Middle frontal gyrus (tissue), 1 donor: ENCODE measurements around the gene SYPL2.
A peak's percentile ranks its signal among the peaks of the same experiment; 100 is the strongest.
"Not testable (repeated sequence)": the region's sequence is repeated elsewhere in the genome, so short reads cannot be mapped to it uniquely, and the experiment has no call there.

Experiments
- DNase-seq: peaks from one replicate; pipeline ENCODE4 v3.0.0-alpha.2; 2015; ENCODE audit warnings: low spot score; ENCODE audit errors: extremely low spot score

Gene SYPL2

DNA sequence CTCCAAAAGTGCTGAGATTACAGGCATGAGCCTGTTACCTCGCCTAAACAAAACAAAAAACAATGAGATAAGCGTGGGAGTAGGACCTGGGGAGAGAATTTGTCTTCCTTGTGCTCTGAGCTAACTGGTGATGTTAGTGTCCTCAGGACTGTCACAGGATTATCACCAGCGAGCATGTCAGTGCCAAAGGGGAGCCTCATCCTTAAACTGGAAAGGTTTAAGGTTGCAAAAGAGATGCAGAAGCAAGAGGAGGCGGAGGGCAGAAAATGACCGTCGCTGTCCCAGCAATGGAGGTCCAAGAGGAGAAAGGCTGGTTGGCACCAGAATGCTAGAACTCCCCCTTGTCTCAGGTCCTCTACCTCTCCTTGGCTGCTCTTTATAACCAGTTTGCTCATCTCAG is 3.9 kb downstream of the SYPL2 start:
- DNase-seq: no peak

DNA sequence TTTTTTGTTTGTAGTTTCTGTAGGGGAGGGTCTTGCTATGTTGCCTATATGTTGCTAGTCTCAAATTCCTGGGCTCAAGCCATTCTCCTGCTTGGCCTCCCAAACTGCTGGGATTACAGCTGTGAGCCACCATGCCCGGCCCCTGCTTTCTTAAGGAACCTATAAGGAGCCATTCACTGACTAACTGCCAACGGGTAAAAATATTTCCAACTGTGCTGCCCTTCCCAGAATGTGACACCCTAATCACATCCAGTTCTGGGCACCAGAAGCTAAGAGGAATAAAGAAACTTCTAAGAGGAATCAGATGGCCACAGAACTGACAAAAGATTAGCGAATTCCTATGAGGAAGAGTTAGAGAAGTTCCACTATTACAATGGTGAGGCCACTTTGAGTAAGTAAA is 6.4 kb downstream of the SYPL2 start:
- no peak for DNase-seq

DNA sequence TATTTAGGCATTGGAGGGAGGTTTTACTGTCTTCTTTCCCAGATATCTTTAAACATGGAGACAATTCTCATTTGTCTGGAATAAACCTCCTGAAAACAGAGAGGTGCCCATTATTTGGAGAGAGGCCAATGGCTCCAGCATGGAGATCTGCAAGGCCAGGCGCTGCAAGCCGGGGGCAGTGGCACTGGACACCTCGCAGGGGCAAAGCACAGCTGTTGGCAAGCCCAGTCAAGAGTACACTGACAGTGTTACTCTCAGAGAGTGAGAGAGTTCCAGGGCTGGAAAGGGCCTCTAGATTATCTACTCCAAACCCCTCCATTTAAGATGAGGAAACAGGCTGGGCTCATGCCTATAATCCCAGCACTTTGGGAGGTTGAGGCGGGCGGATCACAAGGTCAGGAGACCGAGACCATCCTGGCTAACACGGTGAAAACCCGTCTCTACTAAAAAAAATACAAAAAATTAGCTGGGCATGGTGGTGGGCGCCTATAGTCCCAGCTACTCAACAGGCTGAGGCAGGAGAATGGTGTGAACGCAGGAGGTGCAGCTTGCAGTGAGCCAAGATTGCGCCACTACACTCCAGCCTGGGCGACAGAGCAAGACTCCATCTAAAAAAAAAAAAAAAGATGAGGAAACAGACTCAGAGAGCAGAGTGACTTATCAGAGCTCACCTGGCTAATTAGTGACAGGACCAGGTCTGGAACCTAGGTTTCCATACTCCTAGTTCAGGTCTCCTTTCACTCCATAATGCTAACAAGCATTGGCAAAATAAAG is 7.1 kb downstream of the SYPL2 start:
- not testable (repeated sequence) for DNase-seq

DNA sequence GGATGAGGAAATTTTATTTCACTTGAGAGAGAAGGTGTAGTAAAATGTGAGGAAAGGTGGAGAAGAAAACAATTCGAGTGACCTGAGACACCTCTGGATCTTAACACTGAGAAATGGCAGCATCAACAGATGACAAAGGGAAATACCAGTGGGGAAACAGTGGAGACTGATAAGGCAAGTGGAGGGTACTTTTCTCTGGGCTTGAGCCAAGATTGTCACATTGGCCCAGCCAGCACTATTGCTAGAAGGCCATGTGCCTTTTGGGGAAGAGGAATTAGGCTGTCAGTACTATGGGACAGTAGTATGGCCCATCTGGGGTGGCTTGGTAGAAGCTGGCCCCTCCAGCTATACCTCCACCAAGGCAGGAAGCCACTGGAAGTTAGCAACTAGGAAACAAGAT is 8.4 kb downstream of the SYPL2 start:
- DNase-seq: no peak

DNA sequence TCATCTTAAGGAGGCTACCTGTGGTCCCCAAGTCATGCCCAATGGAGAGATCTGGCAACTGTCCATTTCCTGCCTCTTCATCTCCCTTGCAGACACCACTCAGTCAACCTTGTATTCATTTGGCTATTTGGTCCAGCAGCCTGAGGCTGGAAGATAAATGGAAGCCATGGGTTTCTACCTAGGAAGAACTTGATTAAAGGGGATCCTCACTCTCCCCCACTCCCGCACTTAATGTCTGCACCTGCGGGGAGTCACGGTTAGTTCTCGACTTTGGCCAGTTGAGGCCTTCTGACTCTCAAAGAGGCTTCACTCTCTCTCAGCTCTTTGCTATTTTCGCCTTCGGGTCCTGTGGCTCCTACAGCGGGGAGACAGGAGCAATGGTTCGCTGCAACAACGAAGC is 8.9 kb downstream of the SYPL2 start:
- DNase-seq: no peak

DNA sequence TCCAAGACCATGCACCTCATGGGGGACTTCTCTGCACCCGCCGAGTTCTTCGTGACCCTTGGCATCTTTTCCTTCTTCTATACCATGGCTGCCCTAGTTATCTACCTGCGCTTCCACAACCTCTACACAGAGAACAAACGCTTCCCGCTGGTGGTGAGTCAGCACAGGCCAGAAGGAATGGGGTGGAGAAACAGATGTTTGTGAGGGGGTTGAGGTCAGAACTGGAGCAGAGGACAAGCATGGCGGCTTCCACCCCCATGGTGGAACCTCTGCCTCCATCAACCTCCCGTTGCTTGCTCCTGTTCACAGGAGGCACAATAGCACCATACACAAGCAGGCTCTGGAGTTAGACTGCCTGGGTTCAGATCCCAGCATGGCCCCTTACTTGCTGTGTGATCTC is 10.5 kb downstream of the SYPL2 start:
- no peak for DNase-seq

DNA sequence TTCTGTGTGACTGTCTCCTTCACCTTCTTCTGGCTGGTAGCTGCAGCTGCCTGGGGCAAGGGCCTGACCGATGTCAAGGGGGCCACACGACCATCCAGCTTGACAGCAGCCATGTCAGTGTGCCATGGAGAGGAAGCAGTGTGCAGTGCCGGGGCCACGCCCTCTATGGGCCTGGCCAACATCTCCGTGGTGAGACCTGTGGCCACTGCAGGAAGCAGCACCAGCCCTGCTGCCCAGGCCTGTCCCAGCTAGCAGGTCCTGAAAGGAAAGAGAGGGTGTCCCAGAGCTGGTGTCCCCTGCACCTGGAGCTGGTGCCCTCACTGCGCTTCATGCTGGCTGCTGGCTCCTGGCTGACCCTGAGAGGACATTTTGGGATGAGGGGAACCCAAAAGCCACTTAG is 11.5 kb downstream of the SYPL2 start:
- DNase-seq: no peak

DNA sequence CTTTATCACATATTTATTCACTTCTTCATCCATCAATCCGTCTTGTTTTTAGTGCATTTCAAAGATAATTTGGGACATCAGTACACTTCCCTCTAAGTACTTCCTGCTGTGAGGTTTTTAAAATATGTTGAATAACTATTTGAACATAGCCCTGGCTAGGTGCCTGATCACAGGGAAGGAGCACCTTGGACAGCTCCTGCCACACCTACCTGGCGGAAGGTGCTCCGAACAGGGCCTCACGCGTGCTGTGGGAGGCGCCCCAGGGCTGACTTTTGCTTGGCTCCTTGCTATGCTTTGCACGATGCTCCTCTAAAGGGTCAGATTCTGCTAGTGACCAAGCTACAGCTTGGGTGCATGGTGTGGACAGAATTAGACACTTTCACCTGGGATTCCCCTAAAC is 12.5 kb downstream of the SYPL2 start:
- no peak for DNase-seq

DNA sequence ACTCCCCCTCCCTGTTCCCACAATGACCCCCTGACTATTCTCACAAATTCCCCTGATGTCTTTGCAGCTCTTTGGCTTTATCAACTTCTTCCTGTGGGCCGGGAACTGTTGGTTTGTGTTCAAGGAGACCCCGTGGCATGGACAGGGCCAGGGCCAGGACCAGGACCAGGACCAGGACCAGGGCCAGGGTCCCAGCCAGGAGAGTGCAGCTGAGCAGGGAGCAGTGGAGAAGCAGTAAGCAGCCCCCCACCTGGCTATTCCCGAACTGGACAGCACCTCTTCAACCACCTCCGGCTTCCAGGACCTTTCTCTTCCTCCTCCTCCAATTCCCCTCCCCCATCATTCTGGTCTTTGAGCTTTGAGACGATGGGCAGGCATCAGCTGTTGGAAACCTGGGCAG is 13.0 kb downstream of the SYPL2 start:
- DNase-seq: no peak

DNA sequence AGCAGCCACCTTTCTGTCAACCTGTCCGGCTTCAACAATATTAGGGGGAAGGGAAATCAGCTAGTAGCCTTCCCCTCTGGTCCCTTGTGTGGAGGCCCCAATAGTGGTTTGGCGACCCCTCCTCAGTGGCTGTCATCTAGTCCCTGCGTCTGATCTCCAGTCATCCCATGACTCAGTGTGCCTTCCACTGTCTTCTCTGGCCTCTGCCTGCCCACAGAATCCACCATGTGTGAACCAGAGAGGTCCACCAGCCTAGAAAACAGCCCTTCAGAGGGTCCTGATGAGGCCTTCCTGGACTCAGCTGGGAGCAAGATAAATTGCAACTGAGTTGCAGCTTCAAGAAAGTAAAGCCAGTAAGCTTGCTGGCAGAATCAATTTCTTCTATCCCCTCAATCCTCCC is 13.6 kb downstream of the SYPL2 start:
- no peak for DNase-seq

DNA sequence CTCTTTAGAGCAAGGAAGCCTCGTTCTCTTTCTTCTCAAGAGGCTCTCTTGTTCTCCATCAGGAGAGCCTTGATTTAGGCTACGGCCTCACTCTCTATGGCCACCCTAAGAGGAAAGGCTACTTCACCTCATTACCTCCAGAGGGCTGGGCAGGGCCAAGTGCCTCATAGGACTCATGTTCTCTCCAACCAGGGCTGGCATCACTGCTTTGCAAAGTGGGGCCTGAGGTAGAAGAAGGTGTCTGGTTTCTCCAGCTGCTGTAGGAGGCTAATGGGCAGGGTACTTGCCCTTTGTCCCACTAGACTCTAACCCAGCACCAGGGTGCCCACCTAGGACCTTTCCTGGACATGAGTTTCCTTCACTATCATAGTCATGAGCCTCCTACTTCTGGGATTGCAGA is 15.3 kb downstream of the SYPL2 start:
- no peak for DNase-seq

DNA sequence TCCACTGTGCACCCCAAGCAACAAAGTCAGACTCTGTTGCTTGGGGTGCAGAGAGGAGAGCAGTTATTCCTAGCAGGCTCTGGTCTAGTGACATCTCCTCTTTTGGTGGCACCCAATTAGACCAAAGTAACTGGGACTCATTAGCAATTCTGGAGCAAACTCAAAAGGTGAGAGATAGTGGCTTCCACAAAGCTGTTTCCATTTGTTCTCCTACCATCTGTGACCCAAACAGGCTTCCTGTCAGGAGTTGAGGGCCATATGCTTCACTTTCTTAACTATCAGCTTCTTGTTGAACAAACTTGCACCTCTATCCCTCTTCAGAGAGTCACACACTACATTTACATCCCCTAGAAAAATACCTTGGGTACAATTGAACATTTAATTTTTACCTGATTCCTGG is 15.9 kb downstream of the SYPL2 start:
- DNase-seq: no peak

DNA sequence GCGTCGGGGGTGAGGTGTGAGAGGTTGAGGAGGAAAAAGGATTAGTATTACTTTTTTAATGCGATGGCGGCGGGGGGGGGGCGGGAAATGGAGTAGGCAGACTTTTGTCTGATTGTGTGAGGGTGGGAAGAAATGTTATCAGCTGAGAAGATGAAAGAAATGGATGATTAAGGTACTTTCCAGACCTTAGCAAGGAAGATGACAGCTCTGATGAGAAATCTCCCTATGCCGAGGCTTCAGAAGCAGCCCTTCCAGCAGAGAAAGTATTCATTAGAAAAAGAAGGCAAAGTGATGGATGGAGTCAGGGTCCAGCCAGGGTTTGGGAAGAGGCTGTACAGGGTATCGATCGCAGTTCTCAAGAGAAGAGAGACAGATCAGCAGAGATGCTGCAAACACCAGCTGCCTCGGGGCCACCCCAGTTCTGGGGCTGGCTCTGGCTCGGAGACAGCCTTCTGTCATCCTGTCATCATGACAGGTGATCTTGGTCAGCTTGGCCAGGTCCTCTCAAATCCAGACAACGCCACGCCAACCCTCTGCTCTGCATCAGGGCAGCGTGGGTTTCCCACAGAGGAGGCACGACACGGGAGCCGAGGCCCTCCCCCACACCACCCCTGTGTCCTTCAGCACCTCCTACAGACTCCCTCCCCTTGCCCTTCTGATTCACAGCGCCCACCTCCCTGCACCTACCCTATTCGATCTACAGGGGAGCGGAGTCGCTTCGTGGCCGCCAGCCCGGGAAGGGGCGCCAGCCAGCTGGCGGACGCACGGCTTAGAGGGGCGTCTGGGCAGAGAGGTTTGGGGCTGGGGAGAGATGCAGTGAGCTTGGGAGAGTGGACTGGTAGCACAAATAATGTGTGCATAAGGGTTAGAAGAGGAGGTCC is 16.7 kb downstream of the SYPL2 start:
- no peak for DNase-seq

DNA sequence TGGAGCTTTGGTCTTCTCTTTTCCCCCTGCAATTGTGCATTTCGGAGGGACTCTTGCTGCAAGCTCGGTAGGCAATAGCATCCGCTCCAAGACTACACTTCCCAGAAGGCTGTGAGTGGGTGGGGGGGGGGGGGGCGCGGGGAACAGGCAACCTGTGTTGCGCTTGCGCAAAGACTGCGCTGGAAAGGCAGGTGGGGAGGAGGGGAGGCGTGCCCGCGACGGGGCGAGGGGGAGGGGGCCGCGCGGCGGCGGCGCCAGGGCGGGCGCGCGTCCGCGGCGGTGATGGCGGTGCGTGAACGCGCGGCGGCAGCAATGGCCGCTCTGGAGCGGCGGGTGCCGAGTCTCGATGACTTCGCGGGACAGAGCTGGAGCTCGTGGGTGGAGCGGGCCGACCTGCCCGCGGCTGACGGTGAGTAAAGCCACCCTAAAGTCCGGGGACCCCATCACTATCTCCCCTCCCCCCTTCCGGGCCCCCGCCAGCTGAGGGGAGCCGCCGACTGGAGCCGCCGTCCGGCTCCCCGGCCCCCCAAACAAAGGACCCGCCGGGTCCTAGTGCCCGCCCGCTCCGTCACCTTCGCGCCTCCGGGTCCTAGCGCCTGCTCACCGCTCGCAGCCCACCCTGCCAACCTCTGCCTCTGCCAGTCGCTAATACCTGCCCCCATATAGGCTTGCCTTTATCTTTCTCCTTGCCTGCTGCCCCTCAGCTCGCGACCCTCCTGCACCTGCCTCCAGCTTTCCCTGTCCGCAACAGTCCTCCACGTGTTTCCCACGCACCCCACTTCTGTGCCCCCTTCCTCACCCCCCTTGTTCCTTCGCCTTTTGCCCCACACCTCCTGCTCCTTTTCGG is 17.5 kb downstream of the SYPL2 start, which contains the start of gene ATXN7L2:
Gene ATXN7L2, plus strand, starts transcription at position 234 of the 847 bp plus-strand sequence. Its CDS starts 49 bp downstream, at position 283.
- peak; percentile 78 for DNase-seq

DNA sequence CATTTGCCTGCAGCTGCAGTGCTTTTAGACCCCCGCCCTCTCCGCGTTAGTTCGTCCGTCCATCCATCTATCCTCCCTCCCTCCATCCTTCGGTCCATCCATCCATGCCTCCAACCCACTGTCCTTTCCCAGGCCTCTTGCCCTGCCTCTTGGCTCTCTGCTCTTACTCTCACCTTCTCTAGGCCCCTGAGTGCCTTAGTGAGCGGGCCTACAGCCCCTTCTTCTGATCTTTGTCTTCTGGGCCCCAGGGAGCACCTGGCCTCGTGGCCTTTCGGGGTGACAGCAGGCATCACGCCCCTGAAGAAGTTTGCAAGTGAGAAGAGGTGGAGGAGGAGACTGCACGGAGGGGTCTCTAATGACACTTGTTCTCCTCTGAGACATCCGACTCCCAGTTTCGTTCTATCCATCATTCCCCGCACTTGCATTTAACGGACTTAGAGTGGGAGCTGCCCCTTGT is 18.2 kb downstream of the SYPL2 start:
- DNase-seq: no peak

DNA sequence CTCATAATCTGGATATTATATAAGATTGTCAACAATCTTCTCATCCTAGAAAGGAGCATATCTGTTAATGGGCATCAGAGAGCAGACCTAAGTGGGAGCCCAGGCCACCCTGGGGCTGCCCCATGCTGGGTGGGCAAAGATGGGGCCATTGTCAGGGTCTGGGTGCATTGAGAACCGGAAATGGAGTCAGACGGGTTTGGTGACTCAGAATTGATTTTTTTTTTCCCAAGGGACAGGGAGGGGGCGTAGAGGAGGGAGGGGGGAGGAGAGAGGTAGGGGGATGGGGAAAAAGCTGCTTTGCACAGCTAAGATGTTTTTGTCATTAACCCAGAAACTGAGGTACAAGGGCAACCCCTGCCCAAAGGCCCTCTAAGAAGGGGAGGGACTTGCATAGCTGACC is 18.7 kb downstream of the SYPL2 start:
- DNase-seq: no peak

DNA sequence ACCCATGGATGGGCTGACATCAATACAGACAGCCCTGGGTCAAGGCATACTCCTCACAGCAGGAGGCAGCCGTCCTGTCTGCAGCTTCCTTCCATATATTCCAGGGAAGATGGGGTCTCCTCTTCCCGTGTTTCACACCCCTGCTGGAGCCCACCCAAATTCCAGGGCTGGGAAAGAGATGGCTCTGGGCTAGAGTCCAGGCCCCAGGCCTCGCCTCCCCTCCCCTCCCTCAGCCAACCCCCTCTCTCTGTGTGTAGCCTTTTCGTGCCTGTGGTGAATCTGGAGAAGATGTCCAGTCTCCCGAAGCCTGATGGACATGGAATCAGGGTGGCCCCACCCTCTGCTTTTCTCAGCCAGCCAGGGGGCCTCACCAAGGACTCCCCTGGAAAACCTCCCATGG is 20.9 kb downstream of the SYPL2 start:
- DNase-seq: no peak

DNA sequence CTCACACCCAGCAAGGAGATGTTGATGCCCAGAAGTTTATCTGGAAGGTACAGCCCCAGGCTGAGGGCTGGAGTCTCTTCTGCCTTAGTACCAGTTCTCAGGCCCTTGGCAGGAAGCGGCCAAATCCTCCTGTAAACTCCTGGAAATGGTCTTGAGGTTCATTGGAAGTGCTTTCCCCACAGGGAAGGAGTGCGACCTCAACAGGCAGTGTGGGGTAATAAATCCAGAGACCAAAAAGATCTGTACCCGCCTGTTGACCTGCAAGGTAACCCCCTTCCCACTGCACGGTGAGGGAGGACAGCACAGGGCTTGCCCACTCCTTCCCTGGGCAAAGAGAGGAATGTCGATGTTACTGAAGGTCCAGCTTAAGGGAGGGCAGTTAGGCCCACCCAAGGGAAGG is 21.9 kb downstream of the SYPL2 start:
- no peak for DNase-seq

DNA sequence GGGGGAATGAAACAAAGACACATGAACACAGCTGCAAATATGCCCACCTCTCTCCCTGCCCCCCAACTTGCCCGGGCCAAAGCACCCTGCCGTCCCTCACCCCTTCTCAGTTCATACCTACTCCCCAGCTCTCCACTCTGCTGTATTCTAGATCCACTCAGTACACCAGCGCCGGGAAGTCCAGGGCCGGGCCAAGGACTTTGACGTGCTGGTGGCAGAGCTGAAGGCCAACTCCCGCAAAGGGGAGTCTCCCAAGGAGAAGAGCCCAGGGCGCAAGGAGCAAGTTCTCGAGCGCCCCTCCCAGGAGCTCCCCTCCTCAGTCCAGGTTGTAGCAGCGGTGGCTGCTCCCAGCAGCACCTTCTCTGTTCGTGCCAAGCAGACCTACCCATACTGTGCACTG is 22.4 kb downstream of the SYPL2 start:
- no peak for DNase-seq

DNA sequence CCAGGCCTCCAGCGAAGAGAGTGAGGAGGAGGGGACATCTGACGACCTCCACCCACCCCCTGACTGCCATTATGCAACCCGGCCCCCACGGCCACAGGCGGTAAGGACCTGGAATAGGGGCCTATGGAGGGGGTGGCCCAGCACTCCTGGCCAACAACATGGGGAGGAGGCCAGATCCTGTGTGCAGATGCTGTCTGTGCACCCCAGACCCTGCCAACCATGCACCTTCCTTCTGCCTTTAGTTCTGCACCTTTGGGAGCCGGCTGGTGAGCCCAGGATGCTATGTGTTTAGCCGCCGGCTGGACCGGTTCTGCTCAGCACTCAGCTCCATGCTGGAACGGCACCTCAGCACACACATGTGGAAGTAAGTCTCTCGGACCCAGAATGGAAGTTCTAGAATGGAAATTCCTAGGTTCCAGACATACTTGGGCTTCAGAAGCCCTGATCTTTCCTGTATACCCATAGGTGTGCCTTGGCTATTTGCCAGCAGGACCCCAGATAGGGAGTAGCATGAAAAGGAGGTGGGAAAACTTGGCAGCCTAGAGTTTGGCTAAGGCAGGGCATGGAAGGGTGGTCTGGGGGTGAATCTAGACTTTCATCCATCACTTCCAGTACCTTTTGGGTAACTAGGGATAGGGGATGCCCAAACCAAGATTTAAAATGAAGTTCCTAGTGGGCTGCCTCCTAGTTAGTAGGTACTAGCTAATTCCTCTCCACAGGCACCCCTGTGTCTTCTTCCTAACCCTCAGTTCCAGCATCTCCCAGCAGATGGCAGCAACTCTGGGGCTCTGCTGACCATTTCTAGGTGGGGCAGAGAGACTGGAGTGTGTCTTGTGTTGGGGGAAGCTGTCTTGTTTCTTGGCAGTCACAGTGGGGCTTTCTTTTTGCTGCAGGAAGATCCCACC is 23.9 kb downstream of the SYPL2 start:
- peak; percentile 54 for DNase-seq

DNA sequence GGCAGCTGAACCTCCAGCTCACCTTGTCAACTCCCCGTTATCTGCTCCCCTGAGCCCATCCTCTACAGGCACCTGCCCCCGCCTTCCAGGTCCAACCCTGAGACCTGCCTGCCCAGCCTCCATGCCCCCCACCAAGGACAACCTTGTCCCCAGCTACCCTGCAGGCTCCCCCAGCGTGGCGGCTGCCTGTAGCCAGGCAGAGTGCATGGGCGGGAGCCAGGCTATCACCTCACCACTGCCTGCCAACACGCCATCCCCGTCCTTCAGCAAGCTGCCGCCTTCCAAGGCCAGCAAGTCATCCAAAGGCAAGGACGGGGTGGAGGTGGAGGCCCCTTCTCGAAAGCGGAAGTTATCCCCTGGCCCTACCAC is 24.6 kb downstream of the SYPL2 start:
- DNase-seq: no peak
